Gastrocnemius medialis (tissue), 4 donors: ENCODE measurements around the gene GPR176.

ENCODE experiments used
- POLR2A ChIP-seq, 2 donors: fragments of 450-650 bp; IDR thresholded peaks; one replicate each; pipeline ENCODE4 v1.6.1; 2017; ENCODE audit warnings: antibody characterized with exemption in 2 of 2, mild to moderate bottlenecking in 2 of 2, moderate library complexity in 2 of 2
- TF ChIP-seq, protein P1 (sequence below), 5 experiments: fragments of 450-650 bp in 3 of 5; fragments of 200-600 bp in 2 of 5; sonication (generic) in 2 of 5; IDR thresholded peaks in 4 of 5; conservative IDR thresholded peaks in 1 of 5; 1 replicate in 4 of 5; 2 replicates in 1 of 5; pipeline ENCODE4 v1.5.1; 2016 to 2019; ENCODE audit warnings: antibody characterized with exemption in 5 of 5, mild to moderate bottlenecking in 3 of 5, moderate library complexity in 3 of 5

DNA sequence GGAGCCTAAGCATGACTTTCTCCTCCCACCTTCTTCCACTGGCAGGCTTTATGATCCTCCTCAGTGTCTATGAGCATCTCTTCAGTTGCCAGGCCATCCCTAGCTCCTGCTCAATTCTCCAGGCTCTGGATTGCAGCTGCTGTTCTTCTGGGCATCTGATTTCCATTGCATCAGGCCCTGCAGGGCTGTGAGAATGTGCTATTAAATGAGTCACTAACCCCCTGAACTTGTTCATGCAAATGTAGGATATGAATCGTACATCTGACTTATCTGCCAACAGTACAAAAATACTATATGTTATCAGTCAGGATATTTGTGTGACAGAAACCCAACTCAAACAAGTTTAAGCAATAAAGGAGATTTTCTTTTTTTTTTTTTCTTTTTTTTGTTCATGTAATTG lies 11.9 kb downstream of the GPR176 start:
- no peak for TF ChIP-seq POLR2A (IDR thresholded peaks at IDR 0.05)
- TF ChIP-seq, protein P1, sequence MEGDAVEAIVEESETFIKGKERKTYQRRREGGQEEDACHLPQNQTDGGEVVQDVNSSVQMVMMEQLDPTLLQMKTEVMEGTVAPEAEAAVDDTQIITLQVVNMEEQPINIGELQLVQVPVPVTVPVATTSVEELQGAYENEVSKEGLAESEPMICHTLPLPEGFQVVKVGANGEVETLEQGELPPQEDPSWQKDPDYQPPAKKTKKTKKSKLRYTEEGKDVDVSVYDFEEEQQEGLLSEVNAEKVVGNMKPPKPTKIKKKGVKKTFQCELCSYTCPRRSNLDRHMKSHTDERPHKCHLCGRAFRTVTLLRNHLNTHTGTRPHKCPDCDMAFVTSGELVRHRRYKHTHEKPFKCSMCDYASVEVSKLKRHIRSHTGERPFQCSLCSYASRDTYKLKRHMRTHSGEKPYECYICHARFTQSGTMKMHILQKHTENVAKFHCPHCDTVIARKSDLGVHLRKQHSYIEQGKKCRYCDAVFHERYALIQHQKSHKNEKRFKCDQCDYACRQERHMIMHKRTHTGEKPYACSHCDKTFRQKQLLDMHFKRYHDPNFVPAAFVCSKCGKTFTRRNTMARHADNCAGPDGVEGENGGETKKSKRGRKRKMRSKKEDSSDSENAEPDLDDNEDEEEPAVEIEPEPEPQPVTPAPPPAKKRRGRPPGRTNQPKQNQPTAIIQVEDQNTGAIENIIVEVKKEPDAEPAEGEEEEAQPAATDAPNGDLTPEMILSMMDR (IDR thresholded peaks at IDR 0.05 in 4 of 5, conservative IDR thresholded peaks at IDR 0.05 in 1 of 5) = no peak
